Activated gamma-delta T cell (primary cell): ENCODE results near the gene PIBF1.
"Not testable (repeated sequence)": the region's sequence is repeated elsewhere in the genome, so short reads cannot be mapped to it uniquely, and the experiment has no call there.

Experiments
- DNase-seq: peaks from one replicate; lab custom pipeline; 2025; lab: John Stamatoyannopoulos, UW
- total RNA-seq, 2 donors: gene quantifications; one replicate each; lab custom pipeline; 2026; lab: John Stamatoyannopoulos, UW

PIBF1 gene, protein sequence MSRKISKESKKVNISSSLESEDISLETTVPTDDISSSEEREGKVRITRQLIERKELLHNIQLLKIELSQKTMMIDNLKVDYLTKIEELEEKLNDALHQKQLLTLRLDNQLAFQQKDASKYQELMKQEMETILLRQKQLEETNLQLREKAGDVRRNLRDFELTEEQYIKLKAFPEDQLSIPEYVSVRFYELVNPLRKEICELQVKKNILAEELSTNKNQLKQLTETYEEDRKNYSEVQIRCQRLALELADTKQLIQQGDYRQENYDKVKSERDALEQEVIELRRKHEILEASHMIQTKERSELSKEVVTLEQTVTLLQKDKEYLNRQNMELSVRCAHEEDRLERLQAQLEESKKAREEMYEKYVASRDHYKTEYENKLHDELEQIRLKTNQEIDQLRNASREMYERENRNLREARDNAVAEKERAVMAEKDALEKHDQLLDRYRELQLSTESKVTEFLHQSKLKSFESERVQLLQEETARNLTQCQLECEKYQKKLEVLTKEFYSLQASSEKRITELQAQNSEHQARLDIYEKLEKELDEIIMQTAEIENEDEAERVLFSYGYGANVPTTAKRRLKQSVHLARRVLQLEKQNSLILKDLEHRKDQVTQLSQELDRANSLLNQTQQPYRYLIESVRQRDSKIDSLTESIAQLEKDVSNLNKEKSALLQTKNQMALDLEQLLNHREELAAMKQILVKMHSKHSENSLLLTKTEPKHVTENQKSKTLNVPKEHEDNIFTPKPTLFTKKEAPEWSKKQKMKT
- total RNA-seq: 66.9 to 71.1 reads per million in 2 donors

DNA sequence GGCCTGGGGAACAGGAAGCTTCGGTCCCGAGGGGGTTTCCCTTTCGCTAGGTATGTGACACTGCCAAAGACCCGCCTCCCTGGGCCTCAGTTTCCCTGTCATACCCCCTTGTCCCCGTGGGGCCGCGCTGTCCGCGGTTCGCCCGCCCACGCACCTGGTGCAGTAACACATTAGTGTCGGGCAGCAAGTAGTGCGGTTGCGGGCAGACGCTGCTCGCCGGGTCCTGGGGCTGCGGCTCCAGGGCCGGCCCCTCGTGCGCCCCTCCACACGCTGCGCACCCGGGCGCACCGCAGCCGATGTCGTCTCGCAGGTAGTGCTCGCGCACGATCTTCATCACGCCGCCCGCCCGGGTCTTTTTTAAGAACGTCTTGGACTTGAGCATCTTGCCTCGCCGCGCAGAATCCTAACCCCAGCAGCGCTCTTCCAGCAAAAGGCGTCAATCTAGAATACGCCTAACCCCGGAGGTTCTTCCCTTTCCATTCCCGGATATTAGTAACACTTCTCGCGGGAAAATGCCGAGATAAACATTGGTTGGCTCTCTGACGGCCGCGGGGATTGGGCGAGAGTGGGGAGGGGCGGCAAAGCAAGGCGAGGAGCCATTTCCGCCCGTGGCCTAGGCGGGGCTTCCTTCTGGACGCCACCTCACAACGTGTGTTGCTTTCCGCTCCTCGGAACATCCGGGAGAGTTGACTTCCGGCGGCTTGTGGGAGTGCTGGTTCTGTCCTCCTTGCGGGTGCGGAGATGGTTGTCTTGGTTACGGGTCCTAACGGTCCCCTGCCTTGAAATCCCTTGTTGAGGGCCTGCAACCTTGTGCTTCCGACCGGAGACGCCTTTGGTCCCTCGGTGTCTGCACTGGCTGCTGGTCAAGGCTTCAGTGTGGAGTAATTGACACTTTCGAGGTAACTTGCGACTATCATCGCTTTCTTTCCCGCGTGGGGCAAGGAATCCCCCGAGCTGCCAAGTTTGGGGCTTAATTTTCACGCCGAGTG lies at the start of gene PIBF1, which contains the start of gene DIS3:
PIBF1 (plus strand) TSS at position 683 of the 989 bp plus-strand sequence. CDS start 1,337 bp downstream, outside the sequence.
DIS3 (minus strand) TSS at position 450 of the 989 bp plus-strand sequence; CDS start at position 382, 68 bp downstream.
- DNase-seq: peak; percentile 82

DNA sequence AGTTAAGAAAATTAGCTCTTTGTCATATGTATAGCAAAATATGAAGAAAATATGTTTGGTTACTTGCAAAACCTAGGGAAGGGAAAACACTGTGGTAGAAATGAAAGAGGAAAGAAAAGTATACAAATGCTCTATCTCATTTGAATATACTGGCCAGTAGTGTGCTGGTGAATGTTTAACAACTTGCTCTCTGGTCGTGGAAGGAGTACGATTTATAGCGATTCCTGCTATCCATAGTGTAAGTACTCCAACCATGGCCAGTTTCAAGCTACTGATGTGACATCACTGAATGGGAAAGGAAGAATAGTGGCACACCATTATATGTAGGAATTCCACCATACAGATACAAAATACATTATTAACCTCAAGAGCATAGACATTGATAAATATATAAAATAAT lies 44.9 kb upstream of the PIBF1 start:
- DNase-seq: no peak

DNA sequence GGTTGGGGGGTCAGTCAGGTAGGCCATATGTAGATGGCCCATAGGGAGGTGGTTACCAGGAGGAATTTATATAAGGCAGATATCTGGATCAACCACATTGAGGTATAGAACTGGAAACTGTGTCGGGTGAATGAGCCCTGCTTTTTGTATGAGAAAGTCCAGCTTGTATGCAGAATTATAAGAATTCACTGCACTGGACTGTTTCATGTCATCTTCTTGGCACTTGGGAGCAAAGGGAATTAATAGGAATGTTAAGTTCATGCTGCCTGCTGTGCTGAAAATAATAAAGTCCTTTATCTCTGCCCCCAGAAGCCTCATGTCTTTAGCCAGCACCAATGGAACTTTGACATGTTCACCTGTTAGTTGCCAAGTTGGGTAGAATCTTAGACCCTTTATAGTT lies 41.9 kb upstream of the PIBF1 start:
- DNase-seq: no peak

- DNase-seq: no peak
Measured at GRCh38 chr13:72745260-72745659, 36.7 kb upstream of the PIBF1 start.

- no peak for DNase-seq
Measured at GRCh38 chr13:72751220-72751619, 30.7 kb upstream of the PIBF1 start.

DNA sequence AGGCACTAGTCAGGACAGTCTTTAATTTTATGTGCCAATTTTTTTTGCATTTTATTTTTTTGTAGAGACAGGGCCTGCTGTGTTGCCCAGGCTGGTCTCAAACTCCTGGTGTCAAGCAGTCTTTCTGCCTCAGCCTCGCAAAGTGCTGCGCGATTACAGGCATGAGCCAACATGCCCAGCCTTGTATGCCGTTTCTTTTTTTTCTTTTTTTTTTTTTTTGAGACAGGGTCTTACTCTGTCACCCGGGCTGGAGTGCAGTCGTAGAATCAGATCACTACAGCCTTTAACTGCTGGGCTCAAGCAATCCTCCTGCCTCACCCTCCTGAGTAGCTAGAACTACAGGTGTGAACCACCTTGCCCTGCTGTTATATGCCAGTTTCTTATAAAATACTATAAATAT lies 27.8 kb upstream of the PIBF1 start:
- no peak for DNase-seq

- DNase-seq: no peak
Measured at GRCh38 chr13:72757792-72758535, 24.0 kb upstream of the PIBF1 start.

- DNase-seq: no peak
Measured at GRCh38 chr13:72760189-72760588, 21.7 kb upstream of the PIBF1 start.

DNA sequence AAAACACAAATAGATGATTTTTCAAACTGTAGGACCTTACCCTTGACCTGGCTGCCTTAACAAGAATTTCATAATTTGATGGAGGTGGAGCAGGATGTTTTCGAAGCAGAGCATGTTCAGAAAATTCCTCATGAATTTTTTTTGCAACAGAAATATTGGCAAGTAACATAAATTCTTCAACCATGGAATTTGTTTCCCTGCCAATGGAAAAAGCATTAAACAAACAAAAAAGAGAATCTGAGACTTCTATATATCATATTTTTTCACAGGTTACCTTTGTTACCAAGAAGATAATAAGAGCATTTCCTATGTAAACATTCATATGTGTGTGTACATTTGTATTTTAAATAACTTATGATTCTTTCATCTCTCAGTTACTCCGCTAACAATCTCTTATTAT lies 18.5 kb upstream of the PIBF1 start:
- no peak for DNase-seq

- no peak for DNase-seq
Measured at GRCh38 chr13:72774019-72774418, 7.9 kb upstream of the PIBF1 start.

GRCh38 chr13:72782717-72783116 lies 784 bp downstream of the PIBF1 start:
- DNase-seq: no peak

DNA sequence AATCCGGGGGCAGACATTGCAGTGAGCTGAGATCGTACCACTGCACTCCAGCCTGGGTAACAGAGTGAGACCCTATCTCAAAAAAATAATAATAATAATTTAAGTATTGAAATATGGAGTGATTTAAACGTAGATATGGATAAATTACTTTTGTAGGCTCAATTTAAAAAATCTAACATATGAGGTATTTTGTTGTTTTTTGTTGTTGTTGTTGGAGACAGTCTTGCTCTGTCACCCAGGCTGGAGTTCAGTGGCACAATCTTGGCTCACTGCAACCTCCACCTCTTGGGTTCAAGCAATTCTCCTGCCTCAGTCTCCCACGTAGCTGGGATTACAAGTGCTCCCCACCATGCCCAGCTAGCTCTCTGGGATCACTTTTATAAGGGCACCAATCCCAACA lies 2.7 kb downstream of the PIBF1 start:
- not testable (repeated sequence) for DNase-seq

- no peak for DNase-seq
Measured at GRCh38 chr13:72788831-72789230, 6.9 kb downstream of the PIBF1 start.

DNA sequence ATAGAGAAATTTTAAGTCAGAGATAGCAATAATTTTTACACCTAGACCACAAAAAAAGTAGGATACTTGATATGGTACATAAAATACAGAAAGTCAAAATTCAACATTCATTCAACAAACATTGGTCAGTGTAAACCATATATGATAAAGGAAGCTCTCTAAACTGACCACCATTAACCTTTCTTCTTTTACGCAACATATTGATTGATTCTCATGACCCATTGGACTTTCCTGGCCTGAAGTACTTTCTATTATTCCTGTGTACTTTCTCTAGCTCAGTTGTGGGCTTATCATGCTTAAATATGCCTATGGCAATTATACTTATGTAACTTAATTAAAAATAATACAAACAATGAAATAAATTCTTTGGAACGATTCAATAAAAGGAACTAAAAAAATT lies 10.7 kb downstream of the PIBF1 start:
- no peak for DNase-seq

DNA sequence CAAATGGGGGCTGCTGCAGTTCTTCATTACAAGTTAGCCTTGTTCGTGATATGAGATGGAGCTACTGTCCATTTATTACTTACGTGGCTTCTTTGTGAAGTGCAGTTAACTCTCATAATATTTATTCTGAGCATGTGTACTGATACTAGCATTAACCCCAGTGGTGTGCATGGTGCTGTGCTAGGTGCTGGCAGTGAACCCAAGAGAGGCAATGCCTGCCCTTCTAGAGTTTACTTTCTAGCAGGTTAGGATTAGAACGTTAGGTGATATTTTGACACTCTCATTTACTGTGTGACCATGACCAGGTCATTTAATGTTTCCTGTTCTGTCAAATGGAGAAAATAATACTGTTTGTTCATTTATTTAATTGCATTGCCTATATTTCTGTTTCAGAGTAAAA lies 16.9 kb downstream of the PIBF1 start:
- no peak for DNase-seq

DNA sequence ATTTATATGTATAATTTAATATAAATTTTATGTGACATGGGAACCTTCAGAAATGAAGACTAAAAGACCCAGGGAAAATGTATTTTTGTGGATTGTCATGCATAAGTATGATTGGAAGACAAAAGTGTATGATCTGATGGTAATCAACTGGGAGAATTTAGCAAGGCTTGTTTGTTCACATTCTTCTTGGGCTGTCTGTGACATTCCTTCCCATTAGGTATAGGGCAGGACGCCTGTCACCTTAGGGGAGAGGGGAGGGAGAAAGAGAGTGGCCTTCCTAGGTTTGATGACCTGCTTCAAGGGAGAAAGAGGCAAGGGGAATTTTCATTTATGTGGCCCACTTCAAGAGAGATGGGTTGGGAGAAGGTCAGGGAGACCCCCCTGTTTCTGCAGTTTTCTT lies 22.4 kb downstream of the PIBF1 start:
- no peak for DNase-seq

DNA sequence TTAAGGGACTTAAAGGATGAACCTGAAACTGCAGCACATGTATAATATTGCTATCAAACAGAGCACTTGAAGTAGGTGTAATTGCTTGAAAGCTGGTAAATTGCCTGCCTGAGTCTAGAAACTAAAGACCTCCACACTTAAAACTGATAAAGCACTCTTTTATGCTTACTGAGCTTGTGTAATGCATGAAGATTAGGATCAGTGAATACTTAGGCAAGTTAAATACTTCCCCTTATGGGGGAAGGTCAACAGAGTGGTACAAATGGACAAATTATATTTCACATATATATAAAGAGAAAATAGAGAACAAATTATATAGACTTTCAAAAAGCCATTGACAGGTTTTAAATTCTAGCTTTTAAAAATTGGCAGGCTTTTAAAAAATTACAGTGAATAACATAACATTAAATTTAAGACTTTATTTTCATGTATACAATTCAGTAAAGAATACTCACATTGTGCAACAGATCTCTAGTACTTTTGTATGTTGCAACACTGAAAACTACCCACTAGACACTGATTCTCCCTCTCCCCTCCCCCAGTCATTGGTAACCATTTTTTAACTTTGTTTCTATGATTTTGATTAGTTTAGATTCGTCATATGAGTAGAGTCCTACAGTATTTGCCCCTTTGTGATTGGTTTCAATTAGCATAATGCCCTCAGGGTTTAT lies 23.9 kb downstream of the PIBF1 start:
- DNase-seq: no peak

GRCh38 chr13:72806514-72806913 lies 24.6 kb downstream of the PIBF1 start:
- not testable (repeated sequence) for DNase-seq

DNA sequence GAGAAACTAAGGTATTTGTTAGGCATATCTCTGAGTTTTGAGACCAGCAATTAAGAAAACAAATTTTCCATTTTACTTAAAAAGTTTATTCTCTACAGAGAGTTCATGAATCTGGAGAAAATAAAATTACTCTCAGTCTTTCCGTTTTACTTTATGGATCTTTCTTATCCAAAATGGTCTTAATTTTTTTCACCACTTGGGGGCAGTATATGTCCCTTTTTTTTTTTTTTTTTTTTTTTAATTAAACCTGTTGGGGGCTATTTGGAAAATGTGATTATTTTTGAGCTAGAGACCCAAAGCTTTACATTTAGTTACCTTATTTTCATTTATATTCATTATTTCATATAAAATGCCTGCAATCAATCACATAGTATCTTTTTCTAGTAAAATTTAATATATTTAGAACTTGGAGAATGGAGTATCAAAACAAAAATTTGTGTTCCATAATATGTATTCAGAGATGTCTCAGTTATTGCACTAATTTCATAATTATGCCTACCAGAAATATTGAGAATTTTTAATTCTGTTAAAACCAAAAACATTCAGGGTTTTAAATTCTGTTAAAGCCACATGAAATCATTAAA lies 27.1 kb downstream of the PIBF1 start:
- no peak for DNase-seq
